Activated naive CD4-positive, alpha-beta T cell treated with anti-CD3 and anti-CD28 coated beads, Interleukin-2, amount 50 U/mL, for 72 hours (primary cell): ENCODE results near the gene SULT1E1. TPM values are rescaled to one million over a fixed set of nuclear protein-coding genes. Genes with fewer than 3 reads are reported as not detected.

Experiments
- ATAC-seq, 2 donors: fragments of 150-1000 bp; cut with Tn5 transposase; 2 replicates each; pipeline ENCODE4 v1.10.0; 2021; ENCODE audit warnings: mild to moderate bottlenecking in 2 of 2, moderate library complexity in 2 of 2
- DNase-seq, 2 donors: peaks; one replicate each; pipeline ENCODE4 v3.0.0; 2021 to 2022; ENCODE audit warnings: low spot score in 2 of 2
- H3K27ac Mint-ChIP-seq, 2 donors: one replicate each; pipeline ENCODE4 v1.8.0; 2022; ENCODE audit warnings: mild to moderate bottlenecking in 2 of 2, mixed read lengths in 2 of 2
- H3K36me3 Mint-ChIP-seq, 2 donors: one replicate each; pipeline ENCODE4 v1.8.0; 2022; ENCODE audit warnings: mixed read lengths in 2 of 2
- H3K9me3 Mint-ChIP-seq, 2 donors: one replicate each; pipeline ENCODE4 v1.8.0; 2022; ENCODE audit warnings: mixed read lengths in 2 of 2
- total RNA-seq, 2 donors: library from RNA; stranded (reverse); gene quantifications; one replicate each; pipeline ENCODE4 v1.2.3, GENCODE V29; 2022

SULT1E1 gene
- total RNA-seq, 2 donors from 2014 or later = not detected

GRCh38 chr4:69858690-69859089 lies 1.3 kb downstream of the SULT1E1 start:
- DNase-seq (no peak), ATAC-seq (no peak)
- Mint-ChIP-seq H3K9me3 (no peaks in the 10 kb centered on the region), H3K36me3 (no peaks in the 10 kb centered on the region), H3K27ac (no peak overlapping the region)

- H3K27ac Mint-ChIP-seq = no peak overlapping the region
- ATAC-seq = no peak
- H3K9me3 Mint-ChIP-seq = no peaks in the 10 kb centered on the region
- no peaks in the 10 kb centered on the region for H3K36me3 Mint-ChIP-seq
- no peak for DNase-seq
These were observed 4.1 kb downstream of the SULT1E1 start for GRCh38 chr4:69855822-69856221.

DNA sequence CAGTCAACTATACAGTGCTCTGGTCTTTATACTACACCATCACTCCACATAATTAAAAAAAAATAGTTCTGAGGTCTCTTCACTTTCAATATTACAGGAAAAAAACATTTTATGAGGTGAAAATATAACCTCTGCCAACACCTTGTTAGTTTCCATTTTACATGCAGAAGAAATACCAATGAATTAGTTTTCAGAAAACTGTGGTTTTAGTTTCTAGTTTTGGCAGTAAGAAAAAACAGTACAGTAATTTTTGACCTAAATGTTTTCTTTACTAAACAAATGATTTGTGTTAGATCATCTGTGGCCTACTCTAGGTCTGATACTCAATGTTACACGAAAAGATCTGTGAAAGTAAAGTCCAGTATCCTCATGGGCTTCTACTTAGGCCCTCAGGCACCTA lies 10.0 kb downstream of the SULT1E1 start:
- Mint-ChIP-seq H3K9me3 (no peaks in the 10 kb centered on the region), H3K27ac (no peak overlapping the region), H3K36me3 (no peaks in the 10 kb centered on the region)
- DNase-seq (no peak), ATAC-seq (peak in 1 of 2 donors; percentile 93)

- ATAC-seq = no peak
- no peaks in the 10 kb centered on the region for H3K9me3 Mint-ChIP-seq
- no peak overlapping the region for H3K27ac Mint-ChIP-seq
- H3K36me3 Mint-ChIP-seq = no peaks in the 10 kb centered on the region
- no peak for DNase-seq
These were observed 10.6 kb downstream of the SULT1E1 start for GRCh38 chr4:69849297-69849696.

DNA sequence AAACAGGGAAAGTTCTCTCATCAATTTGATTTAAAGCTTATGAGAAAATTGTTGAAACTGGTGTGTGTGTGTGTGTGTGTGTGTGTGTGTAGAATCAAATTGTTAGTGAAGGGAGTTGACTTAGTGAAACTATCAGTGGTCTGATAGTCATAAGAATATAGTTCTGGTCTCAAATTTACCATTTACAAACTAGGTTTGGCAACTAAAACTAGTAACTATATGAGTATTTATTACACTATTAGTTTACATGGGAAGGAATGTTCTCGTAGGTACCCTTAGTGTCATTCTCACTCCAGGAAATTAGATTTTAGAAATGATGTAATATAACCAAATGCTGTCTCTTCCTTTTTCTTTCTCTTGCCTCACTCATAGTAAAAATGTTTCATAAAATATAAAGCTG lies 11.9 kb downstream of the SULT1E1 start:
- no peak for DNase-seq
- Mint-ChIP-seq H3K27ac (no peak overlapping the region), H3K9me3 (no peaks in the 10 kb centered on the region), H3K36me3 (no peaks in the 10 kb centered on the region)
- peak in 1 of 2 donors; percentile 61 for ATAC-seq

- no peak overlapping the region for H3K27ac Mint-ChIP-seq
- no peaks in the 10 kb centered on the region for H3K9me3 Mint-ChIP-seq
- DNase-seq (no peak), ATAC-seq (no peak)
- no peaks in the 10 kb centered on the region for H3K36me3 Mint-ChIP-seq
These were observed 16.0 kb downstream of the SULT1E1 start for GRCh38 chr4:69843932-69844331.

DNA sequence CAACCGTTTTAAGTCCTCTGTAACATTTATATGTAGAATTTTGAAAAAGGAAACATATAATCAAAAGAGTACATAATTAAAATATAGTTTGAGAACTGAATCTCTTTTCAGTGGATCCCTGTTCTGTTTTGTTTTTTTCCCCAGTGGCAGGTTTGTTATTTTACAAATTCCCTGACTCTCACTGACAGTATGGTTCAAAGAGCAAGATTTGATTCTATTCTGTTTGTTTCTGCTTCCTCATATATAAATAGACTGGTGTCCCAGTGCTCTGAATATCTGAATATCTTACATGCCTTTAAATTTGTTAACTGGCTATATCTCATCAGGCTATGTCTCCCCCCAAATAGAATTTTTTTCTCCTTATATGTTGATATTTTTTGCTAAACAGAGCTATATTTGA lies 16.6 kb downstream of the SULT1E1 start:
- Mint-ChIP-seq H3K9me3 (no peaks in the 10 kb centered on the region), H3K36me3 (no peaks in the 10 kb centered on the region), H3K27ac (no peak overlapping the region)
- DNase-seq (no peak), ATAC-seq (no peak)

- Mint-ChIP-seq H3K9me3 (no peaks in the 10 kb centered on the region), H3K27ac (no peak overlapping the region), H3K36me3 (no peaks in the 10 kb centered on the region)
- DNase-seq (no peak), ATAC-seq (no peak)
These were observed 21.0 kb downstream of the SULT1E1 start for GRCh38 chr4:69838977-69839376.

- DNase-seq = no peak
- H3K27ac Mint-ChIP-seq = no peak overlapping the region
- no peaks in the 10 kb centered on the region for H3K9me3 Mint-ChIP-seq
These were observed 23.7 kb downstream of the SULT1E1 start for GRCh38 chr4:69836287-69836686.

GRCh38 chr4:69835766-69836165 lies 24.2 kb downstream of the SULT1E1 start:
- ATAC-seq (no peak), DNase-seq (no peak)
- Mint-ChIP-seq H3K36me3 (peaks cover 0 to 4% of the 10 kb centered on the region in 2 donors), H3K27ac (no peak overlapping the region), H3K9me3 (no peaks in the 10 kb centered on the region)

More at GRCh38 chr4:69836287-69836686, 23.7 kb downstream of the SULT1E1 start:
- H3K36me3 Mint-ChIP-seq = peaks cover 0 to 4% of the 10 kb centered on the region in 2 donors
- no peak for ATAC-seq

- Mint-ChIP-seq H3K36me3 (peaks cover 0 to 4% of the 10 kb centered on the region in 2 donors), H3K9me3 (peaks cover 0 to 6% of the 10 kb centered on the region in 2 donors), H3K27ac (no peak overlapping the region)
- ATAC-seq (no peak), DNase-seq (no peak)
These were observed 26.7 kb downstream of the SULT1E1 start for GRCh38 chr4:69833251-69833650.

DNA sequence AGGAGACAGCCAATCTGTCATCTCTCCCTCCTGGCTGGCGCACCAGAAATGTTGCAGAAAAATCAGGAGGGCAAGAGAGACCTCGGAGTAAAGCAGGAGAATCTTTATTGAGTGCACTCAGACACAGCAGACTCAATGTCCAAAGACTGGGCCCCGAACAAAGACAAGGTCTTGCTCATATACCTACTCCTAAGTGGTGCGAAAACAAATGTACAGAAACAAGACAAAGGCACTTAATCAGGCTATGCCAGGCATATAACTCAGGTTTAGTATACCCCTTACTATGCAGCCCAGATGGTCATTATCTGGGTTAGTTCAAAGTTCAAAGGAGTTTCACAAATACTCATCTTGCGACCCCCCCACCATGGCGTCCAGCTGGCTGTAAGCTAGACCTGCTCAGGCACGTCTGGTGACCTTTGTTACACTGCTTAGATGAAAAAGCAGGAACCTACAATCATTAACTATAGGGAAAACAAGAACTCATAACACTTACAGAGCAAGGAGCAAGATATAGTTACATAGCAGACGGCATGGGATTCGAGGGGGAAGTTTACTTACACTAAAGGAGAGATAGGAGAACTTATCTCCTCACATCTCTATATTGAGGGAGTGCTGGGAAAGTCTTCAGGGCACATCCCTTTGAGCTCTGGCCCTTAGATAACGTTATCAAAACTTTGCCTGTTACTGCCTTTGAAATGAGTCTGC lies 27.5 kb downstream of the SULT1E1 start:
- Mint-ChIP-seq H3K9me3 (peaks cover 0 to 6% of the 10 kb centered on the region in 2 donors), H3K36me3 (peaks cover 0 to 4% of the 10 kb centered on the region in 2 donors), H3K27ac (peak overlapping the region in 1 of 2 donors; percentile 77)
- ATAC-seq (no peak), DNase-seq (no peak)

DNA sequence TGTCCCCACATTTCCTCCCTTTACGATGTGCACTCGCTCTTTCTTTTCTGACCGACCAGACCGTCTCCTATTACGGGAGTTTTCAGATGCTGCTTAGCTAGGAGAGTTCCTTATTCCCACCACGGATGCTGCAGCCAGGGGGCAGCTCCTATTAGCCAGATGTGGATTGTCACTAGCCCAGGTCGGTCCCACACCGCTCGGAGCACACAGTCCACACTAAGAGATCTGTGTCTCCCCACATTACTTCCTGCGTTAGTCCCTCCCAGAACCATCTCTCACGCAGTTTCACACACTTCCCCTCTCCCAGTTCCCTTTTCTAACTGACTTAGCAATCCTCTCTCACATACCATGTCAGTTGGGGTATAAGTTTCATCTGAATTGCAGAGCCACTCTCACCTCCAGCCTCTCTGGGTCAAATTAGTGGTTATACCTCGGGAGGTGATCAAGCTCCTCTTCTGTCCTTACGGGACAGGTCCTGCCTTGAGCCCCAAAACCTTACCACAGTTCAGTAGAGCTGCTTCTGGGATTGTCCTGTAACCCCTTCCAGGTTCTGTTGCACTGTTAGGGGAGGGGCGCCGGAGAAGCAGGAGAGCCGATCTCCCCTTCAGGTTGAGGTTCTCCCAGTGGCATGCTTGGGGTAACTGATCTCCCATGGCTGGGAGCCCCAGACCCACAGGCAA lies 28.2 kb downstream of the SULT1E1 start:
- DNase-seq (no peak), ATAC-seq (peak; percentile 58 to 76)
- H3K27ac Mint-ChIP-seq = peak overlapping the region; percentile 77 to 91
- peaks cover 0 to 6% of the 10 kb centered on the region in 2 donors for H3K9me3 Mint-ChIP-seq
- peaks cover 0 to 4% of the 10 kb centered on the region in 2 donors for H3K36me3 Mint-ChIP-seq

DNA sequence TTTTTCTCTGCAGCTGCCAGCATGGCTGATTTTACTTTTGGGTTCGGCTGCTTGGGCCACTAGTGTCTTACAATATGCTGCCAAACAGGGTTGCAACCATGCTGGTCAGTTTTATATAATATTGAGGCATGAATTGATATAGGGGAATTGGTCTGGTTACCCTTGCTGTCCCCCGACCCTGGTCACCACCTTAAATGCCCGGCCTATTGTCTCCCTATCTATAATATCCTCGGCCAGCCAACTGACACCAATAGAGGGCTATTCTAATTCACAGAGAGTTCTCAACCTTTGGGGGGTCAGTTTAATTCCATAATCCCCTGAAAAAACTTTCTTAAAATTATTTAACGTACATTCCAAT lies 28.7 kb downstream of the SULT1E1 start:
- ATAC-seq = no peak
- Mint-ChIP-seq H3K36me3 (peaks cover 0 to 4% of the 10 kb centered on the region in 2 donors), H3K9me3 (peaks cover 0 to 6% of the 10 kb centered on the region in 2 donors), H3K27ac (peak overlapping the region in 1 of 2 donors; percentile 77)
- DNase-seq = no peak

DNA sequence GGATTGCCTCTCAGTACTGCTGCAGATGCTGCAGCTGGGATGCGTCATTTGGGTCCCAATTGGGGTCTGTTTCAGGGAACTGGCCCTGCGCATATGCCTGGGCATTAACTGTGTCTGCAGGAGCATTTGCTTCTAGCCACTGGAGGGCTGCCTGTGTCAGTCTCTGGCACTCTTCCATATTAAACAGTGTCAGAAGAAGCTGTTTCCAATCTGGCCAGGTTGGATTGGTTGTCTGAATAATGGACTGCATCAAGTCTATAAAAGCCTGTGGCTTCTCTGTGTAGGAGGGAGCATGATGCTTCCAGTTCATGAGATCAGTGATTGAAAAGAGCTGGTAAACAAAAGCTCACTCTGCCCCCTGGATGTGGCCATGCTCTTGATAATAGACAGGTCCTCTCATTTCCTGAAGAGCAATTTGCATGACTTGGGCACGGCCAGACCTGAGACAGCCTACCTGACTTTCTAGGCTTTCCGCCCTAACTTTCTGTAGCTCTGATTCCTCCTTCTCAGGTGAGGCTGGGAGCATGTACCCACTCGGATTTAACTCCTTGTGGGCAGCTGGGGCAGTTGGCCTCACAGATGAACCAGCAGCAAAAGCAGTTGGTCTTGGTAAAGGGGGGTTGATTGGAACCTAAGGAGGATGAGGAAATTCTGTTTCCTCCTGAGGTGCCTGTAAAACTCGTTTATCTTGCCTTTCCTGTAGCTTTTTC lies 29.2 kb downstream of the SULT1E1 start:
- Mint-ChIP-seq H3K27ac (no peak overlapping the region), H3K9me3 (peaks cover 0 to 6% of the 10 kb centered on the region in 2 donors), H3K36me3 (peaks cover 0 to 4% of the 10 kb centered on the region in 2 donors)
- no peak for ATAC-seq
- no peak for DNase-seq

DNA sequence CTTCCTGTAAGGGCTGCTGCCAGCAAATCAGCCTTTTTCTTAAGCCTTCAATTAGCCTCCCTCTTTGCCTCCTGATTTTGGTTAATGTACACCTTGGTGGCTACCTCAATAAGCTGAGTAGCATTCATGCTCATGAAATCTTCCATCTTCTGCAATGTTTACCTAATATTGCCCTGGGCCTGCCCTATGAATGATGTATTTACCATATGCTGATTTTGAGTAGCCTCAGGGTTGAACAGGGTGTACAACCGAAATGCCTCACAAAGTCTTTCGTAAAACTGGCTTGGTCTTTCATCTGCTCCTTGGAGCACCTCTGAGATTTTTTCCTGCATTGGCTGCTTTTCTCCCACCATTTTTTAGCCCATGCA lies 29.8 kb downstream of the SULT1E1 start:
- Mint-ChIP-seq H3K27ac (no peak overlapping the region), H3K36me3 (peaks cover 0 to 4% of the 10 kb centered on the region in 2 donors), H3K9me3 (peaks cover 0 to 6% of the 10 kb centered on the region in 2 donors)
- no peak for ATAC-seq
- DNase-seq = no peak

- DNase-seq (no peak), ATAC-seq (no peak)
- Mint-ChIP-seq H3K27ac (no peak overlapping the region), H3K9me3 (peaks cover 0 to 6% of the 10 kb centered on the region in 2 donors), H3K36me3 (peaks cover 0 to 4% of the 10 kb centered on the region in 2 donors)
These were observed 30.3 kb downstream of the SULT1E1 start for GRCh38 chr4:69829678-69830077.
